PFSK-1 (cell line): ENCODE data around the gene RTN4RL1.

ENCODE experiments used
- FOXP2 ChIP-seq: optimal IDR thresholded peaks from 2 replicates; pipeline ENCODE3; 2011; ENCODE audit warnings: borderline replicate concordance, control low read depth, inconsistent platforms; ENCODE audit not compliant: insufficient read depth; ENCODE audit errors: extremely low read length, extremely low read depth
- POLR2AphosphoS5 ChIP-seq: IDR thresholded peaks from 2 replicates; pipeline ENCODE4 v1.6.1; 2012; ENCODE audit warnings: low read depth, mild to moderate bottlenecking, control low read depth, low read length, moderate library complexity
- SIN3A ChIP-seq: IDR thresholded peaks from 2 replicates; pipeline ENCODE4 v1.6.1; 2012; ENCODE audit warnings: mild to moderate bottlenecking, low read length, moderate library complexity, borderline replicate concordance; ENCODE audit not compliant: insufficient read depth
- TAF1 ChIP-seq: IDR thresholded peaks from 2 replicates; pipeline ENCODE4 v1.6.1; 2012; ENCODE audit warnings: low read length, control low read depth, borderline replicate concordance; ENCODE audit not compliant: insufficient read depth
- TF ChIP-seq, protein P1 (sequence below), 2 experiments: IDR thresholded peaks; 2 replicates each; pipeline versions ENCODE4 v1.6.1 to v1.8.0; 2011 to 2012; ENCODE audit warnings: low read depth in 2 of 2, low read length in 2 of 2, control low read depth in 1 of 2, inconsistent platforms in 1 of 2, mild to moderate bottlenecking in 1 of 2, moderate library complexity in 1 of 2; ENCODE audit not compliant: insufficient read depth in 1 of 2

Gene RTN4RL1

DNA sequence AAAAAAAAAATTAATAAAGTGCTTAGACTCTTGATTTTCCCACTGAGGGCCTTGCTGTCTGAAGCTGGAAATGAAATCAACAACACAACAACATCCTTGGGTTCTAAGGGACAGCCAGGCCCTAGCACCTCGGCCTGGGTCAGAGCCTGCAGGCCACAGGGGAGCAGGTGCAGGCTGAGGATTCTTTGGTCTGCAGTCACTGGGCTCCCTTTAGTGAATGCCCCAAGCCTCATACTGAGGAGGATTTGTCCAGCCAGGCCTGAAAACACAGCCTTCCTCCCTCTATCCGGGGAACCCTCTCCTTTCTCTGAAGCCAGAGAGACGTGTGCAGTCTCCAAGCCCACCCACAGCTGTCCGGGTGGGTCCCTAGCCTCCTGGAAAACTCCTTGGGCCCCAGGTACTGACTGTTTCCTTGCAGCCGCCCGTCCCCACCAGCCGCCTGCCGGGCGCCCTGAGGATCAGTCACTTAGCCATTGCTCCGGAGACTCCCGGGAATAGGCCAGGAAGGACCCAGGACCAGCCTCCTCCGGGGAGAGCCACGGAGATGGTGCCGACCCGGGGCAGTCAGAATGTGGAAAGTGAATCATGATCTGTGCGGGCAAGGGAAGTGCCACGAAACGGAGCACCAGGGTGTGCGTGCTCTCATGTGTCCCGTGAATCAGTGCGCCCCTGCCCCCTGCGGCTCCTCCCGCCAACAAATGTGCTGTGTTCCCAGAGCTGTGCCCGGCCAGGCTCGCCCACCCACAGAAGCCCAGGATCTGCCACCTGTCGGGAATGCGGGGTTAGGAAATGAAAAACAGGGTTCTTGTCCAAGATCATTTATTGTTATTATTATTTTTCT lies 91.0 kb downstream of the RTN4RL1 start:
- TF ChIP-seq, protein P1, sequence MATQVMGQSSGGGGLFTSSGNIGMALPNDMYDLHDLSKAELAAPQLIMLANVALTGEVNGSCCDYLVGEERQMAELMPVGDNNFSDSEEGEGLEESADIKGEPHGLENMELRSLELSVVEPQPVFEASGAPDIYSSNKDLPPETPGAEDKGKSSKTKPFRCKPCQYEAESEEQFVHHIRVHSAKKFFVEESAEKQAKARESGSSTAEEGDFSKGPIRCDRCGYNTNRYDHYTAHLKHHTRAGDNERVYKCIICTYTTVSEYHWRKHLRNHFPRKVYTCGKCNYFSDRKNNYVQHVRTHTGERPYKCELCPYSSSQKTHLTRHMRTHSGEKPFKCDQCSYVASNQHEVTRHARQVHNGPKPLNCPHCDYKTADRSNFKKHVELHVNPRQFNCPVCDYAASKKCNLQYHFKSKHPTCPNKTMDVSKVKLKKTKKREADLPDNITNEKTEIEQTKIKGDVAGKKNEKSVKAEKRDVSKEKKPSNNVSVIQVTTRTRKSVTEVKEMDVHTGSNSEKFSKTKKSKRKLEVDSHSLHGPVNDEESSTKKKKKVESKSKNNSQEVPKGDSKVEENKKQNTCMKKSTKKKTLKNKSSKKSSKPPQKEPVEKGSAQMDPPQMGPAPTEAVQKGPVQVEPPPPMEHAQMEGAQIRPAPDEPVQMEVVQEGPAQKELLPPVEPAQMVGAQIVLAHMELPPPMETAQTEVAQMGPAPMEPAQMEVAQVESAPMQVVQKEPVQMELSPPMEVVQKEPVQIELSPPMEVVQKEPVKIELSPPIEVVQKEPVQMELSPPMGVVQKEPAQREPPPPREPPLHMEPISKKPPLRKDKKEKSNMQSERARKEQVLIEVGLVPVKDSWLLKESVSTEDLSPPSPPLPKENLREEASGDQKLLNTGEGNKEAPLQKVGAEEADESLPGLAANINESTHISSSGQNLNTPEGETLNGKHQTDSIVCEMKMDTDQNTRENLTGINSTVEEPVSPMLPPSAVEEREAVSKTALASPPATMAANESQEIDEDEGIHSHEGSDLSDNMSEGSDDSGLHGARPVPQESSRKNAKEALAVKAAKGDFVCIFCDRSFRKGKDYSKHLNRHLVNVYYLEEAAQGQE (IDR thresholded peaks at IDR 0.05; ENCODE audit: insufficient read depth in 1 of 2, low read depth in 2 of 2, low read length in 2 of 2) = no peak
- TF ChIP-seq FOXP2 (no peak), SIN3A (no peak), POLR2AphosphoS5 (no peak), TAF1 (no peak)

DNA sequence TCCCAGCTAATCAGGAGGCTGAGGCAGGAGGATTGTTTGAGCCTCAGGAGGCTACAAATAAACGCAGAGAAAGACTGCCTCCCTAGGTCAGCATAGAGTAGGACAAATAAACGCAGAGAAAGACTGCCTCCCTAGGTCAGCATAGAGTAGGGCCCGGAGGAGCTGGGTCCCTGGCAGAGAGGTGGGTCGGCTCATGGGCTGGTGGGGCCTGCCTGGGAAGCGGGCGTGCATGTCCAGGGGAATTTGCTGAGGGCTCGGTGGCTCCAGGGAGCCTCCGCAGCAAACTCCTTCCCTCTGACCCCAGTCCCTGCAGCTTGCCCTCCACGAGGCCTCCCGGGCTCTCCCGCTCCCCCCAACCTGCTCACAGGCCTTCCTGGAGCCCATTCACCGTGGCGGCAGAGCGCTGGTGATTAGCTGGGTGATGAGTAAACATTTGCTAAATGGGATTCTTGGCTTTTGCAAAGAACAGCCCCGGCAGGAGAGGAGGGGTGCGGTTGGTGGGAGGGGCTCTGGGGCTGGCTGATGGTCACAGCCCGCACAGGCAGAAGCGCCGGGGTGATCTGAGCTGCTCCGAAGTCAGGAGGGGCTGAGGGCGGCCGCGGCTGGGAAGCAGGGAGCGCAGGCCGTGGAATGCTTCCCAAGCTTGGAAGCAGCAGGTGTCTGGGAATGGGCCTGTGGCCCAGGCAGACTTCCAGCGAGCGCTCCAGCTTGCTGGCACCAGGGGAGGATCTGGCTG lies 93.1 kb downstream of the RTN4RL1 start:
- no peak for TF ChIP-seq POLR2AphosphoS5
- no peak for TF ChIP-seq TAF1
- TF ChIP-seq SIN3A = no peak
- no peak for TF ChIP-seq FOXP2
- TF ChIP-seq, protein P1 (IDR thresholded peaks at IDR 0.05; ENCODE audit: insufficient read depth in 1 of 2, low read depth in 2 of 2, low read length in 2 of 2) = no peak

DNA sequence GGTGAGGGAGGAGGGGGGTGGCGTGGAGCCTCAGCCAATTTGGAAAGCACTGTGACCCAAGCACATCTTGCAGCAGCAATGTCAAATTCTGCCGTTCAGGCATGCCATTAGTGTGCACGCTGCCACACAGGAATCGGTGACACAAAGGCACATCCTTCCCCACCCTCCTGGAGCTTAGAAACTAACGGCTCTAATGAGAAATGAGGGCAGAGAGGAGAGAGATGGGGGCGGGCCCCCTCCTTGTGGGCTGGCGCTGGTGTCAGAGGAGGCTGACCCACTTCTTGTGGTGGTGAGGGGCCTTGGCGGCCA lies 94.8 kb downstream of the RTN4RL1 start:
- TF ChIP-seq, protein P1 (IDR thresholded peaks at IDR 0.05; ENCODE audit: insufficient read depth in 1 of 2, low read depth in 2 of 2, low read length in 2 of 2) = no peak
- TF ChIP-seq SIN3A = no peak
- TF ChIP-seq FOXP2 = no peak
- no peak for TF ChIP-seq TAF1
- no peak for TF ChIP-seq POLR2AphosphoS5

DNA sequence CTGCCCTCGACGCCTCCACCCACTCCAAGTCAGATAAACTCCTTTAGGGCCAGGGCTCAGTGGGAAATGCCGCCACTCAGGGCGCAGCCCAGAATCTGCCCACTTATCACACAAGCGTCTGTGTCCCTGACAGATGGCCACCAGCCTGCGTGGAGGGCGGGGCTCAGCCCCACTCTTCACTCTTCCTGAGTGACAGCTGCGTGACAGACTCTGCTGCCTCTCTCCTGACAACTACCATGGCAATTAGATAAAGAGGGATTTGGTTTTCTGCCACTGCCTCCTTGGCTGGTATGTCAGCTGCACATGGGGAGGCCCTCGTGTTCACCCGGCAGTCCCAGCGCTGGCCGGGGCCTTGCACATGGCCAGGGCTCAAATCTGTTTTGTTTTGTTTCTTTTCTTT lies 96.2 kb downstream of the RTN4RL1 start:
- TF ChIP-seq, protein P1 (IDR thresholded peaks at IDR 0.05; ENCODE audit: insufficient read depth in 1 of 2, low read depth in 2 of 2, low read length in 2 of 2) = no peak
- TF ChIP-seq TAF1 (no peak), POLR2AphosphoS5 (no peak), FOXP2 (no peak), SIN3A (no peak)
